GM12878 (cell line): ENCODE data around the gene CDC5L. TPM values are rescaled to one million over a fixed set of nuclear protein-coding genes. Genes with fewer than 3 reads are reported as not detected.

Source experiments
- ATAC-seq: fragments of 200-7000 bp; cut with Tn5 transposase; 3 replicates; pipeline ENCODE4 v1.9.1; 2020; ENCODE audit warnings: mild to moderate bottlenecking, moderate library complexity
- BruUV-seq: library from RNA; stranded (reverse); fragments of 400-500 nt; replicated peaks from 2 replicates; lab custom pipeline; 2021; lab: Mats Ljungman, UMichigan
- CTCF ChIA-PET: fragments of 300-600 bp; sonication (Branson Sonifier 250); formaldehyde crosslinking; extraction: SDS; loops from one replicate; lab custom pipeline; 2021; ENCODE audit warnings: inconsistent platforms; lab: Yijun Ruan, JAX
- POLR2A ChIA-PET: fragments of 350-600 bp; formaldehyde crosslinking; extraction: SDS; loops from one replicate; lab custom pipeline; 2021; ENCODE audit warnings: inconsistent platforms; lab: Charles Lee
- RAD21 ChIA-PET: fragments of 300-600 bp; sonication (Branson Sonifier 250); formaldehyde crosslinking; loops from one replicate; lab custom pipeline; 2023; ENCODE audit warnings: antibody characterized with exemption; ENCODE audit not compliant: unreplicated experiment; lab: Charles Lee
- SMC1A ChIA-PET: fragments of 300-600 bp; sonication (Branson Sonifier 250); formaldehyde crosslinking; loops from one replicate; lab custom pipeline; 2023; ENCODE audit not compliant: unreplicated experiment, uncharacterized antibody; lab: Charles Lee
- DNase-seq: peaks from one replicate; pipeline ENCODE4 v3.0.0-alpha.2; 2011; ENCODE audit warnings: low read depth, low spot score
- FAIRE-seq: peaks from 3 replicates; lab custom pipeline; 2011; peaks lifted over from hg19 to GRCh38; lab: Jason Lieb, UNC
- H2AFZ ChIP-seq: 2 replicates; pipeline ENCODE4 v1.6.0; 2011; ENCODE audit warnings: low read depth, low read length, control low read depth; ENCODE audit not compliant: control insufficient read depth
- H3K27ac ChIP-seq: 2 replicates; pipeline ENCODE4 v1.5.1; 2011; ENCODE audit warnings: control low read depth; ENCODE audit not compliant: control insufficient read depth, insufficient read depth
- H3K27me3 ChIP-seq, 2 experiments: replicated peaks in 1 of 2; 2 replicates each; pipeline versions ENCODE4 v1.6.0 to v1.6.1; 2011; ENCODE audit warnings: low read length in 1 of 2; ENCODE audit not compliant: control insufficient read depth in 2 of 2, insufficient read depth in 2 of 2
- H3K36me3 ChIP-seq, 2 experiments: 2 replicates each; pipeline ENCODE4 v1.5.1; 2011; ENCODE audit warnings: low read length in 1 of 2; ENCODE audit not compliant: control insufficient read depth in 2 of 2, insufficient read depth in 2 of 2
- H3K4me1 ChIP-seq: 2 replicates; pipeline ENCODE4 v1.6.1; 2011; ENCODE audit warnings: mild to moderate bottlenecking, low read length, moderate library complexity, mixed read lengths; ENCODE audit not compliant: control insufficient read depth, insufficient read depth
- H3K4me2 ChIP-seq: 2 replicates; pipeline ENCODE4 v1.6.0; 2011; ENCODE audit warnings: control low read depth; ENCODE audit not compliant: control insufficient read depth, insufficient read depth
- H3K4me3 ChIP-seq: fragments of 200-600 bp; sonication (generic); 2 replicates; pipeline ENCODE4 v1.5.1; 2016
- H3K79me2 ChIP-seq: 2 replicates; pipeline ENCODE4 v1.6.0; 2011; ENCODE audit warnings: low read length; ENCODE audit not compliant: control insufficient read depth, insufficient read depth
- H3K9ac ChIP-seq: 2 replicates; pipeline ENCODE4 v1.8.0; 2011; ENCODE audit warnings: low read length, control low read depth, mixed read lengths; ENCODE audit not compliant: control insufficient read depth, insufficient read depth
- H3K9me3 ChIP-seq: replicated peaks from 3 replicates; pipeline ENCODE4 v1.5.1; 2011; ENCODE audit warnings: mild to moderate bottlenecking, low read length; ENCODE audit not compliant: control insufficient read depth, insufficient read depth
- H4K20me1 ChIP-seq: 2 replicates; pipeline ENCODE4 v1.6.0; 2011; ENCODE audit not compliant: control insufficient read depth, insufficient read depth
- GATAD2B ChIP-seq: fragments of 450-650 bp; conservative IDR thresholded peaks from 2 replicates; pipeline ENCODE4 v1.6.1; 2017; ENCODE audit warnings: low read depth, mild to moderate bottlenecking, moderate library complexity
- RAD21 ChIP-seq: IDR thresholded peaks from 2 replicates; pipeline ENCODE4 v1.6.1; 2011; ENCODE audit warnings: mild to moderate bottlenecking, low read depth, low read length, moderate library complexity; ENCODE audit not compliant: insufficient read depth
- YBX1 ChIP-seq: fragments of 450-650 bp; IDR thresholded peaks from 2 replicates; pipeline ENCODE4 v1.6.1; 2016; ENCODE audit warnings: antibody characterized with exemption
- ZNF384 ChIP-seq: IDR thresholded peaks from 2 replicates; pipeline ENCODE4 v1.6.1; 2012; ENCODE audit warnings: low read depth, mild to moderate bottlenecking, low read length, improper control_type of control experiment, borderline replicate concordance
- WGBS: methylation state at CpG from one replicate; pipeline ENCODE4 v1.1.6; 2016; ENCODE audit warnings: low lambda C conversion rate; ENCODE audit not compliant: insufficient replicate concordance, insufficient coverage; ENCODE audit errors: missing lambda C conversion rate; 5-methylcytosine and 5-hydroxymethylcytosine counted together
- in situ Hi-C: fragments of 300-500 bp; cut with MboI; formaldehyde crosslinking; loops from 9 replicates; pipeline ENCODE4 v1.14.3; 2018; ENCODE audit warnings: mixed read lengths
- intact Hi-C: fragments of 100-400 bp; cut with micrococcal nuclease; formaldehyde crosslinking; loops from one replicate; pipeline ENCODE4 v1.14.2; 2022; ENCODE audit not compliant: unreplicated experiment
- polyA plus RNA-seq, 11 experiments: library from polyadenylated mRNA; depleted of rRNA in 4 of 11; unstranded in 6 of 11; stranded (reverse) in 5 of 11; fragments of >200 nt; fragmentation: Nextera tagmentation in 4 of 11; fragmentation: Illumina TruSeq in 1 of 11; extraction: Ambion mirVana in 4 of 11; extraction: Trizol in 1 of 11; gene quantifications; 1 replicate in 1 of 11; 2 replicates in 10 of 11; pipeline versions ENCODE4 v1.2.1 to v1.2.3, GENCODE V29; 2011 to 2016; ENCODE audit warnings: inconsistent platforms in 2 of 11, missing spikeins in 2 of 11, low read depth in 1 of 11
- total RNA-seq, 4 experiments: library from RNA; depleted of rRNA in 3 of 4; stranded (reverse); fragments of >200 nt in 3 of 4; fragmentation: Illumina TruSeq in 1 of 4; extraction: Trizol in 1 of 4; gene quantifications; 2 replicates each; pipeline versions ENCODE4 v1.2.1 to v1.2.3, GENCODE V29; 2013 to 2021
- TF ChIP-seq, protein P1 (sequence below): fragments of 450-650 bp; IDR thresholded peaks from 2 replicates; pipeline ENCODE4 v1.6.1; 2017; ENCODE audit warnings: borderline replicate concordance
- TF ChIP-seq, protein P2 (sequence below): fragments of 450-650 bp; IDR thresholded peaks from 2 replicates; pipeline ENCODE4 v1.6.1; 2016; ENCODE audit warnings: mild to moderate bottlenecking

CDC5L gene
- total and polyA plus RNA-seq, 10 of the 15 experiments (the other 5 are each of a cell fraction or from before 2014, with no cell fraction given), result 13.2 to 29.4 (median 18.8) TPM

DNA sequence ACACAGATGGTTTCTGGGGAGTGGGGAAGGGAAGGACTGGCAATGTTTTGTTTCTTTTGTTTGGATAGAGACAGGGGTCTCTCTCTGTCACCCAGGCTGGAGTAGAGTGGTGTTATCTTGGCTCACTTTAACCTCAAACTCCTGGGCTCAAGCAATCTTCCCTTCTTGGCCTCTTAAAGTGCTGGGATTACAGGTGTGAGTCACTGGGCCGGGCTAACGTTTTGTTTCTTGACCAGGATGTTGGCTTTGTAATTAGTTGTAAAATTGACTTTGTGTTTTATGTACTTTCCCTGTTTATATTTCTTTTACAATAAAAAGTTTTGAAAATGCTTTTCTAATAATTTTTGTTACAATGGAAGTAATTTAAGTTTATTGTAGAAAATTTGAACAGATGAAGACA is 34.2 kb upstream of the CDC5L start:
- H3K9ac ChIP-seq, result no peak overlapping the region
- no peak overlapping the region for H3K4me3 ChIP-seq
- ATAC-seq (no peak), DNase-seq (no peak), FAIRE-seq (no peak)
- no peaks in the 10 kb centered on the region for H3K36me3 ChIP-seq
- no peaks in the 10 kb centered on the region; a peak in 1 of 4 replicates for H3K27me3 ChIP-seq
- H3K79me2 ChIP-seq, result no peaks in the 10 kb centered on the region
- ChIA-PET CTCF (interaction anchor here (1.0 kb wide), 2 partner anchors 14 to 16 kb away, joined by 3 to 4 read pairs; no protein-coding TSS in a partner anchor), POLR2A (interaction anchor here (0.6 to 0.7 kb wide), 2 partner anchors 99 to 216 kb away, joined by 3 to 5 read pairs; no protein-coding TSS in a partner anchor), SMC1A (interaction anchor here (0.6 kb wide), 1 partner anchor 1248 kb away, joined by 3 read pairs; no protein-coding TSS in a partner anchor), RAD21 (interaction anchor here (0.6 to 1.3 kb wide), 3 partner anchors 14 to 20 kb away, joined by 3 to 4 read pairs (median 3); no protein-coding TSS in a partner anchor)
- no peaks in the 10 kb centered on the region for H3K4me1 ChIP-seq
- TF ChIP-seq ZNF384 (no peak), GATAD2B (no peak)
- 5% methylated on average over 2 of the region's 2 CpGs for WGBS
- in situ Hi-C loops (no loop called here), intact Hi-C loops (no loop called here)
- no peaks in the 10 kb centered on the region; the same call in 2 of the 3 replicates for H3K9me3 ChIP-seq
- BruUV-seq, result no TSS peak
- H2AFZ ChIP-seq, result no peak overlapping the region
- no peaks in the 10 kb centered on the region for H4K20me1 ChIP-seq
- H3K27ac ChIP-seq, result no peak overlapping the region
- no peak overlapping the region for H3K4me2 ChIP-seq

DNA sequence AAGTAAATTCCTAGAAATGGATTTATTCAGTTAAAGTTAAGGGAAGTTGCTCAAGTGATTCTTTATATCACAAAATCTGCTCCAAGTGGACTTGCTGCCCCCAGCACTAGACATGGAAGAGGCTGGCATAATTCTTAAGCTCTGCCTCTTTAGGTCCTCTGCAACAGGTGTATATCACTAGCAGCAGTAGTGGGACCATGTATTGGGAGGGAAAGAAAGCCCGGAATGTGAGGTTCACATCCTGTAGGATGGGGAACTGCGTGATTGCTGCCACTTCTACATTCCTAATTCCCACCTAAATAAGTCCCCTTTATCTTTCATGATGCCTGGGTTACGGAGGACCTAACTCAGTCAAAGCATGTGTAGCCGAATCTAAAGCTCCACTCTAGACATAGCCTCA is 31.9 kb upstream of the CDC5L start:
- Histone ChIP-seq H3K27me3 (no peaks in the 10 kb centered on the region; a peak in 1 of 4 replicates), H3K4me3 (no peak overlapping the region), H3K4me2 (no peak overlapping the region), H3K4me1 (no peaks in the 10 kb centered on the region), H2AFZ (no peak overlapping the region), H3K9me3 (no peaks in the 10 kb centered on the region; the same call in 2 of the 3 replicates), H3K36me3 (no peaks in the 10 kb centered on the region), H4K20me1 (no peaks in the 10 kb centered on the region), H3K9ac (no peak overlapping the region), H3K27ac (no peak overlapping the region), H3K79me2 (no peaks in the 10 kb centered on the region)
- no TSS peak for BruUV-seq
- in situ Hi-C loops (no loop called here), intact Hi-C loops (no loop called here)
- ChIA-PET SMC1A (no interaction called here), RAD21 (no interaction called here), POLR2A (no interaction called here), CTCF (no interaction called here)
- WGBS, result 39% methylated on average over 4 of the region's 4 CpGs
- ATAC-seq, result no peak
- no peak for DNase-seq
- TF ChIP-seq RAD21, result no peak
- TF ChIP-seq YBX1, result no peak
- TF ChIP-seq, protein P1, sequence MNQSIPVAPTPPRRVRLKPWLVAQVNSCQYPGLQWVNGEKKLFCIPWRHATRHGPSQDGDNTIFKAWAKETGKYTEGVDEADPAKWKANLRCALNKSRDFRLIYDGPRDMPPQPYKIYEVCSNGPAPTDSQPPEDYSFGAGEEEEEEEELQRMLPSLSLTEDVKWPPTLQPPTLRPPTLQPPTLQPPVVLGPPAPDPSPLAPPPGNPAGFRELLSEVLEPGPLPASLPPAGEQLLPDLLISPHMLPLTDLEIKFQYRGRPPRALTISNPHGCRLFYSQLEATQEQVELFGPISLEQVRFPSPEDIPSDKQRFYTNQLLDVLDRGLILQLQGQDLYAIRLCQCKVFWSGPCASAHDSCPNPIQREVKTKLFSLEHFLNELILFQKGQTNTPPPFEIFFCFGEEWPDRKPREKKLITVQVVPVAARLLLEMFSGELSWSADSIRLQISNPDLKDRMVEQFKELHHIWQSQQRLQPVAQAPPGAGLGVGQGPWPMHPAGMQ, result no peak
- TF ChIP-seq, protein P2, sequence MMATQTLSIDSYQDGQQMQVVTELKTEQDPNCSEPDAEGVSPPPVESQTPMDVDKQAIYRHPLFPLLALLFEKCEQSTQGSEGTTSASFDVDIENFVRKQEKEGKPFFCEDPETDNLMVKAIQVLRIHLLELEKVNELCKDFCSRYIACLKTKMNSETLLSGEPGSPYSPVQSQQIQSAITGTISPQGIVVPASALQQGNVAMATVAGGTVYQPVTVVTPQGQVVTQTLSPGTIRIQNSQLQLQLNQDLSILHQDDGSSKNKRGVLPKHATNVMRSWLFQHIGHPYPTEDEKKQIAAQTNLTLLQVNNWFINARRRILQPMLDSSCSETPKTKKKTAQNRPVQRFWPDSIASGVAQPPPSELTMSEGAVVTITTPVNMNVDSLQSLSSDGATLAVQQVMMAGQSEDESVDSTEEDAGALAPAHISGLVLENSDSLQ, result no peak
- FAIRE-seq, result no peak
